Calu3 (cell line): Measurements from ENCODE around the gene AKAP13. TPM values are rescaled to one million over a fixed set of nuclear protein-coding genes. Genes with fewer than 3 reads are reported as not detected.

Source experiments
- BruUV-seq: library from RNA; stranded (reverse); fragments of 400-500 nt; replicated peaks from 2 replicates; lab custom pipeline; 2021; lab: Mats Ljungman, UMichigan
- CTCF ChIA-PET: fragments of 300-600 bp; sonication (Branson Sonifier 250); formaldehyde crosslinking; loops from one replicate; lab custom pipeline; 2022; ENCODE audit warnings: antibody characterized with exemption; lab: Charles Lee
- DNase-seq: peaks from one replicate; pipeline ENCODE4 v3.0.0; 2022
- H3K27ac Mint-ChIP-seq: one replicate; pipeline ENCODE4 v1.8.0; 2022; ENCODE audit warnings: mixed read lengths; ENCODE audit not compliant: unreplicated experiment
- H3K27me3 Mint-ChIP-seq: one replicate; pipeline ENCODE4 v1.8.0; 2022; ENCODE audit warnings: mixed read lengths; ENCODE audit not compliant: unreplicated experiment
- H3K36me3 Mint-ChIP-seq: one replicate; pipeline ENCODE4 v1.8.0; 2022; ENCODE audit warnings: mild to moderate bottlenecking, moderate library complexity, mixed read lengths; ENCODE audit not compliant: insufficient read depth, unreplicated experiment
- H3K4me1 Mint-ChIP-seq: one replicate; pipeline ENCODE4 v1.8.0; 2022; ENCODE audit warnings: mild to moderate bottlenecking, low read depth, mixed read lengths; ENCODE audit not compliant: unreplicated experiment
- H3K4me3 Mint-ChIP-seq: one replicate; pipeline ENCODE4 v1.8.0; 2022; ENCODE audit warnings: mild to moderate bottlenecking, low read depth, moderate library complexity, mixed read lengths; ENCODE audit not compliant: unreplicated experiment
- H3K9me3 Mint-ChIP-seq: one replicate; pipeline ENCODE4 v1.8.0; 2022; ENCODE audit warnings: low read depth, mixed read lengths; ENCODE audit not compliant: unreplicated experiment
- intact Hi-C: fragments of 100-400 bp; cut with micrococcal nuclease; formaldehyde crosslinking; loops from one replicate; pipeline ENCODE4 v1.10.0; 2022; ENCODE audit not compliant: unreplicated experiment
- total RNA-seq: library from RNA; stranded (reverse); gene quantifications from 2 replicates; pipeline ENCODE4 v1.2.3, GENCODE V29; 2022
- TF ChIP-seq, protein P1 (sequence below): fragments of 200-600 bp; IDR thresholded peaks from one replicate; pipeline ENCODE4 v1.8.0; 2022; ENCODE audit warnings: antibody characterized with exemption; ENCODE audit not compliant: unreplicated experiment

AKAP13 gene
- total RNA-seq, 1 experiment from 2014 or later: 145 TPM

DNA sequence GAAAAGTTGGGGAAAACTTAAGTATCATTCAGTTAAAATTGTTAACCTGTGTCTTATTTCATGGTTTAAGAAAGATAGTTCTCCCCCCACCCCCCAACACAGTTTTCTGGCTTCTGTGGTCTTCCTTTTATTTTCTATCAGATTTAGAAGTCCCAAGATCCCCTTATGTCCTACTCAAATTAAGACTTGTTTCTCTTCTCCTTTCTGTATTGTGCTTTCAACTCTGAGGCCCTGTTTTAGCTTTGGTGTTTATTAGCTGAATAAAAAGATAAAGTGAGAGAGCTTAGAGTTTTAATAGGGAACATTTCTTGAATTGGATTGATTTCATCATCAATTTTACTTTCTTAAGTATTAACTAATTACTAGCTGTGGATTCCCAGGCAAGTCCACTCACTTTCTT is 62.6 kb downstream of the AKAP13 start:
- Mint-ChIP-seq H3K4me3 (no peak overlapping the region), H3K4me1 (peaks cover 49% of the 10 kb centered on the region), H3K27me3 (no peaks in the 10 kb centered on the region), H3K36me3 (peaks cover 5% of the 10 kb centered on the region), H3K9me3 (no peaks in the 10 kb centered on the region), H3K27ac (peak overlapping the region; percentile 57)
- DNase-seq: no peak
- intact Hi-C loops: no loop called here
- BruUV-seq: no TSS peak
- TF ChIP-seq, protein P1, sequence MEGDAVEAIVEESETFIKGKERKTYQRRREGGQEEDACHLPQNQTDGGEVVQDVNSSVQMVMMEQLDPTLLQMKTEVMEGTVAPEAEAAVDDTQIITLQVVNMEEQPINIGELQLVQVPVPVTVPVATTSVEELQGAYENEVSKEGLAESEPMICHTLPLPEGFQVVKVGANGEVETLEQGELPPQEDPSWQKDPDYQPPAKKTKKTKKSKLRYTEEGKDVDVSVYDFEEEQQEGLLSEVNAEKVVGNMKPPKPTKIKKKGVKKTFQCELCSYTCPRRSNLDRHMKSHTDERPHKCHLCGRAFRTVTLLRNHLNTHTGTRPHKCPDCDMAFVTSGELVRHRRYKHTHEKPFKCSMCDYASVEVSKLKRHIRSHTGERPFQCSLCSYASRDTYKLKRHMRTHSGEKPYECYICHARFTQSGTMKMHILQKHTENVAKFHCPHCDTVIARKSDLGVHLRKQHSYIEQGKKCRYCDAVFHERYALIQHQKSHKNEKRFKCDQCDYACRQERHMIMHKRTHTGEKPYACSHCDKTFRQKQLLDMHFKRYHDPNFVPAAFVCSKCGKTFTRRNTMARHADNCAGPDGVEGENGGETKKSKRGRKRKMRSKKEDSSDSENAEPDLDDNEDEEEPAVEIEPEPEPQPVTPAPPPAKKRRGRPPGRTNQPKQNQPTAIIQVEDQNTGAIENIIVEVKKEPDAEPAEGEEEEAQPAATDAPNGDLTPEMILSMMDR: no peak
- CTCF ChIA-PET: interaction anchor here (0.9 to 1.7 kb wide), 7 partner anchors 10 to 147 kb away, joined by 3 to 6 read pairs (median 4); partner anchors contain the start of gene AKAP13

- BruUV-seq: no TSS peak
- DNase-seq: peak; percentile 53
- Mint-ChIP-seq H3K4me1 (peaks cover 49% of the 10 kb centered on the region), H3K27ac (peak overlapping the region; percentile 57), H3K27me3 (no peaks in the 10 kb centered on the region), H3K9me3 (no peaks in the 10 kb centered on the region), H3K4me3 (no peak overlapping the region), H3K36me3 (peaks cover 5% of the 10 kb centered on the region)
- intact Hi-C loops: no loop called here
- CTCF ChIA-PET: interaction anchor here (0.9 to 1.7 kb wide), 7 partner anchors 9 to 148 kb away, joined by 3 to 6 read pairs (median 4); partner anchors contain the start of gene AKAP13
- TF ChIP-seq, protein P1: no peak
Observed at GRCh38 chr15:85443593-85444087, 63.2 kb downstream of the AKAP13 start.

- no peaks in the 10 kb centered on the region for H3K27me3 Mint-ChIP-seq
- intact Hi-C loops: no loop called here
- peak overlapping the region; percentile 57 for H3K27ac Mint-ChIP-seq
- peaks cover 53% of the 10 kb centered on the region for H3K4me1 Mint-ChIP-seq
- no peaks in the 10 kb centered on the region for H3K9me3 Mint-ChIP-seq
- no peak for DNase-seq
- CTCF ChIA-PET: interaction anchor here (0.9 to 1.3 kb wide), 6 partner anchors 9 to 113 kb away, joined by 3 to 6 read pairs (median 4); partner anchors contain the start of gene AKAP13
- no TSS peak for BruUV-seq
- TF ChIP-seq, protein P1: no peak
- peaks cover 5% of the 10 kb centered on the region for H3K36me3 Mint-ChIP-seq
- H3K4me3 Mint-ChIP-seq: no peak overlapping the region
Observed at GRCh38 chr15:85444122-85444745, 63.8 kb downstream of the AKAP13 start.

- peaks cover 4% of the 10 kb centered on the region for H3K9me3 Mint-ChIP-seq
- CTCF ChIA-PET: interaction anchor here (1.3 kb wide), 1 partner anchor 11 kb away, joined by 4 read pairs; no protein-coding TSS in a partner anchor
- intact Hi-C loops: no loop called here
- H3K36me3 Mint-ChIP-seq: peaks cover 5% of the 10 kb centered on the region
- H3K4me3 Mint-ChIP-seq: no peak overlapping the region
- BruUV-seq: no TSS peak
- H3K27me3 Mint-ChIP-seq: no peaks in the 10 kb centered on the region
- TF ChIP-seq, protein P1: no peak
- H3K4me1 Mint-ChIP-seq: peaks cover 60% of the 10 kb centered on the region
- H3K27ac Mint-ChIP-seq: peak overlapping the region; percentile 56
- no peak for DNase-seq
Observed at GRCh38 chr15:85445361-85445760, 65.0 kb downstream of the AKAP13 start.
